COLO829 (cell line): Measurements from ENCODE around the gene HOXA10.

Source experiments
- DNase-seq: peaks from one replicate; pipeline ENCODE4 v3.0.0; 2012; ENCODE audit warnings: low spot score

Gene HOXA10

DNA sequence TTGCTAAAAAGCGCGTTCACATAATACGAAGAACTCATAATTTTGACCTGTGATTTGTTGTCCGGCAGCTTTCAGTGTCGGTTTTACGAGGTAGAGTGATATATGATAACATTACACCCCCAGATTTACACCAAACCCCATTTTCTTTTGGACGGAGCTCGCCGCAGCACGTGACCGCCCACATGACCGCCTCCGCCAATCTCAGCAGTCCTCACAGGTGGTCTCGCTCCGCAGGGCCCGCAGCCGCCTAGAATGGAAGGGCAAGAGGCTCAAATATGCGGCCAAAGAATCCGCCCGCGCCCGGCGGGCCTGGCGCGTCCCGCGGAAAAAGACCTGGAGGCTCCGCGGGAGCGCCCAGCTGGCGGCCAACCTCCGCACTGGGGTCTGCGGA, 17.6 kb downstream of the HOXA10 start, which contains the start of gene HOXA7:
Gene HOXA7, minus strand, starts transcription at position 168 of the 391 bp plus-strand sequence. Its CDS starts 130 bp downstream, at position 38.
- DNase-seq: no peak

GRCh38 chr7:27155816-27156507, 18.2 kb downstream of the HOXA10 start:
- no peak for DNase-seq

GRCh38 chr7:27154901-27155815, 19.0 kb downstream of the HOXA10 start:
- no peak for DNase-seq

GRCh38 chr7:27154369-27154768, 19.8 kb downstream of the HOXA10 start:
- DNase-seq: no peak

DNA sequence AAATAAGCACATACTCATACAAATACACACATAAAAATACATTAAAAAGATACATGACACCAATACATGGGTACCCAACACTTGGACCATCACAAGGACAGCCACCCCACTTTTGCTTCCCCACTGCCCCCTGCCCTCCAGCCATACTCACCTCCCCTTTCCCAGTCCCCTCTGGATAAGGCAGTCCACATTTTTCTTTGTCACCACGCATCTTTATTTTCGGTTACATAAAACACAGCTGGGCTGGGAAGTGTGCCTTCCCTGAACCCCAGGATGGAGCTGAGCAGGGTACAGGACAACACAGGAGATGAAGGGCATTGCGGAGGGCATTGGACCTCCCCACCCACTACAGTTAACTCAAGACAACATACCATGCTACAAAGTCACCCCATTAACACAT, 20.6 kb downstream of the HOXA10 start:
- no peak for DNase-seq

GRCh38 chr7:27152816-27153442, 21.2 kb downstream of the HOXA10 start:
- DNase-seq: no peak

DNA sequence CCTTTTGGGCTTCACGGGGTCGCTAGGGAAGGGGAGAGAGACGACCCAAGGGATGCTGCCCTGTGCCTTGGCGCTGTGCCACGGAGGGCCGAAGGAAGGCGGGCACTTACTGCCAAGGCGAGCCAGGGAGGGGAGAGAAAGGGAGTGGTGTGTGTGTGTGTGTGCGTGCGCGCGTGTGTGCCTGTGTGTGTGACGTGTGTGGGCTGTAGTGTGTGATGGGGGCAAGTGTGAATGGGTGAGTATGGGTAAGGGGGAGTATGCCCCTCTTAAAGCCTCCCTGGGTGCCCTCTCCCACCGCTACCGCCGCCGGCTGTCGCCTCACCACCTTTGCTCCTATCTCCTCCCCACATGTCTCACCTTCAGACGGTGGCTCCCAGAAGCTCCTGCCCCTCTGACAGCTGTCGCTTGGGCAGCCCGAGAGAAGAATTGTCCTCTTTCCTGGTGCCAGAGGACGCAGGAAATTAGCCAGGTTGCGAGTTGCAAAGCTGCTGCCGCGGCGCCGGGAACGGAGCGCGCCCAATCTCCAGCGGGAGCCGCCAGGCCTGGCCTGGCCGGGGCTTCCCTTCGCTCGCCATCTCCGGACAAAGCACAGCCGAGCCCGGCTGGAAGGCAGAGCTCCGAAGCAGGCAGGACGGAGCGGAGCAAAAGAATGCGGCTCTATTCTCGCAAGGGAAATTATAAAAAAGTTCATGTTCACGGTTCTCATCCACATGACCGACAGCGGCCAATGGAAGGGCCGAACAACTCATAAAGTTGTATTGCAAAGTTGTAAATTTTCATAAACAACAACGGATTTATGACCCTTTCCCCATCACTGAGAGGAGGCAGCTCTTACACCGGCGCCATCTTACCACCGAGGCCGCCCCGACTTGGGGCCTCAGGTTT, 21.9 kb downstream of the HOXA10 start, which contains the start of gene HOXA3:
Gene HOXA3, minus strand, starts transcription at position 653 of the 885 bp plus-strand sequence. CDS start 41,943 bp downstream, outside the sequence.
- peak; percentile 69 for DNase-seq

- no peak for DNase-seq
These were observed 22.7 kb downstream of the HOXA10 start for GRCh38 chr7:27151341-27151930.

DNA sequence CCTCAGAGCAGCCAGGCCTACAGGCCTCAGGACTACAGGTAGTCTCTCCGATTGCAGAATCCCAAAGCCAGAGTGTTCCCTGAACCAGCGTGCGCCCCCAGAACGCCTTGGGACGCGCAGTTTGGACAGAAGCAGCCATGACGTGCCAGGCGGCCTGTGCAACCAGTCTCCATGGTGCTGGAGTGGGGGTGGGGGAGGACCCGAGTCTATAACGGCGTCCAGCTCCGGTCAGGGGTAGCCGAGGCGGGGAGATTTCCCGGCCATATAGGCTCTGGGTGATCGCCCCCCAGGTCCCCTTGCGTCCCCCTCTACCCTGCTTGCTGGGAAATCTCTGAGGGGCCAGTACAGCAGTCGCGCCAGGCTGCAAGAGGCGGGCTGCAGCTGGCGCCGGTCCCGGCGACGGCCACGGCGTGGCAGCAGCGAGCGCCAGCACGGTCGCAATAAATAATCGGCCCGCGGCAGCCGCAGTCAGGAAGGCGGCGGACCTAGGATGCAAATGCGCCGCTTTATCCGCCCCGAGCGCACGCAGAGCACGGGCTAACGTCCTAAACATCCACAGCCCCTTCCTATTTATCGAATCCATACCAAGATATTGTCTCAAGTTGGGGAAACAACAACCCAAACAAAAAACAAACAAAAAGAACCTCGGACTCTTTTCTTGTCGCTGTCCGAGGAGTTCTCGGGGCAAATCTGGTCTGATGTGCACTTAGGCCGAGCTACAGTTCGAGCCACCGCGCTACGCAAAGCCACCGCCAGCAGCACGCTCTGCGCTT, 23.4 kb downstream of the HOXA10 start:
- DNase-seq: peak; percentile 93

GRCh38 chr7:27149842-27150567, 24.1 kb downstream of the HOXA10 start:
- no peak for DNase-seq

GRCh38 chr7:27148756-27149641, 25.1 kb downstream of the HOXA10 start:
- DNase-seq: no peak

- DNase-seq: no peak
These were observed 25.9 kb downstream of the HOXA10 start for GRCh38 chr7:27148031-27148755.

- no peak for DNase-seq
These were observed 26.7 kb downstream of the HOXA10 start, which contains the start of gene HOXA6 for GRCh38 chr7:27147199-27148030. TSS of gene HOXA6 (minus strand) at chr7:27147774. CDS start at chr7:27147749, 25 bp downstream.

DNA sequence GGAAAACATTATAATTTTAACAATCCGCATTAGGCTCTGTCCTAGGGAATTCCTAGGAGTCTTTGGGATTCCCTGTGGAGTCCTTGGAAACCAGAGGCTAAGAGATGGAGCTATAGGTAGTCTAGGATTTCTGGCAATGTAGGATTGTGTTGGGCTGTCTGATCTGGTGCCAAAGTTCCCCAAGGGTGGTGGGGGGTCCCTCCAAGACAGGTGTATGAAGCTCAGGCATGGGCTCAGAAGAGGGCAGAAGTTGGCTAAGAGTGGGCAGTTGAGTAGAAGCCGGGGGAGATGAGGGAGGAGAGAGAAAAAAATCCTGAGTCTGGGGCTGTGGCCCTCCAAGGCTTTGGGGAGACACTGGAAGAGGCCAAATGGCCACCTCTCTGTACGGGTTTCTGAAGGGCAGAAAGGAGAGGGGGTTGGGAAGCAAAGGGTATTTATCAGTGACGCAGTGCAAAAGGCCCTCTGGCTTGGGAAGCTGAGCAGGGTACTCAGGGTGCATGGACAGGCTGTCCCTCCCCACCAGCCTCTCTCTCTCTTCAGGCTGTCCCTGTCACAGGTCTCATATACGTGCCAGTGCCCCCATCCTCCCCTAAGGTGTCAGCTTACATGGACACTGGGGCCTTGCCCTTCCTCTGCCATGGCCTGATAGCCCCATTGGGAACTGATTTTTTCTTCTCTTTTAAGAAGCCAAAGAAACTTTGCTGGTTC, 27.5 kb downstream of the HOXA10 start:
- no peak for DNase-seq

DNA sequence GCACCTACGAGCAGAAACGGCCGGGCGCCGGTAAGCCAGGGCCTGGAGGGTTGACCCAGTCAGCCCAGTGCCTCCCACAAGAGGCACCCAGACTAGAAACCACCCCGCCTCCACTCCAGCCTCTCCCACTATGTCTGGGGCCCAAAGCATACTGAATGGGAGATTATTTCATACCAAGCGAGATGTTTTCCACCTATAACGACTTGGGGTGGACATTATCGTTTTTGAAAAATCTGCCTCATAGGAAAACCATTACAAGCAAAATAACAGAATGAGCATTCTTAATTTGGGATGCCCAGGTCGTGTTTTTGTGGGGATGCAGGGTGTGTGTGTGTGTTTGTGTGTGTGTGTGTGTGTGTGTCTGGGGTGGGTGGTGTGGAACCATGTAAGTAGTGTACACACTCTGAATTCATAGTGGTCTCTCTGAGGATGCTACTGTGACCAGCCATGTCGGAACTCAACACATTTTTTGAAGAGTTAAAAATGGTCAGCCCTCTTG, 28.2 kb downstream of the HOXA10 start:
- DNase-seq: no peak
